A673 (cell line): ENCODE data around the gene HDAC1.

Experiments
- EZH2 ChIP-seq: fragments of 200-600 bp; sonication (generic); IDR thresholded peaks from 2 replicates; pipeline ENCODE4 v1.6.1; 2017; ENCODE audit warnings: borderline replicate concordance, low read depth, mild to moderate bottlenecking, mixed read lengths, antibody characterized with exemption, low read length; ENCODE audit not compliant: poor library complexity, severe bottlenecking
- TF ChIP-seq, protein P1 (sequence below): fragments of 300-800, 200-600 bp; sonication (generic); conservative IDR thresholded peaks from 2 replicates; pipeline ENCODE4 v1.5.1; 2017; ENCODE audit warnings: low read depth, mild to moderate bottlenecking, antibody characterized with exemption, low read length, moderate library complexity, mixed read lengths

GRCh38 chr1:32291145-32291707 is 657 bp upstream of the HDAC1 start:
- TF ChIP-seq, protein P1, sequence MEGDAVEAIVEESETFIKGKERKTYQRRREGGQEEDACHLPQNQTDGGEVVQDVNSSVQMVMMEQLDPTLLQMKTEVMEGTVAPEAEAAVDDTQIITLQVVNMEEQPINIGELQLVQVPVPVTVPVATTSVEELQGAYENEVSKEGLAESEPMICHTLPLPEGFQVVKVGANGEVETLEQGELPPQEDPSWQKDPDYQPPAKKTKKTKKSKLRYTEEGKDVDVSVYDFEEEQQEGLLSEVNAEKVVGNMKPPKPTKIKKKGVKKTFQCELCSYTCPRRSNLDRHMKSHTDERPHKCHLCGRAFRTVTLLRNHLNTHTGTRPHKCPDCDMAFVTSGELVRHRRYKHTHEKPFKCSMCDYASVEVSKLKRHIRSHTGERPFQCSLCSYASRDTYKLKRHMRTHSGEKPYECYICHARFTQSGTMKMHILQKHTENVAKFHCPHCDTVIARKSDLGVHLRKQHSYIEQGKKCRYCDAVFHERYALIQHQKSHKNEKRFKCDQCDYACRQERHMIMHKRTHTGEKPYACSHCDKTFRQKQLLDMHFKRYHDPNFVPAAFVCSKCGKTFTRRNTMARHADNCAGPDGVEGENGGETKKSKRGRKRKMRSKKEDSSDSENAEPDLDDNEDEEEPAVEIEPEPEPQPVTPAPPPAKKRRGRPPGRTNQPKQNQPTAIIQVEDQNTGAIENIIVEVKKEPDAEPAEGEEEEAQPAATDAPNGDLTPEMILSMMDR = no peak
- TF ChIP-seq EZH2 = no peak
